ELR (cell line): ENCODE results near the gene CTNNA1.

Source experiments
- DNase-seq: peaks from one replicate; pipeline ENCODE4 v3.0.0-alpha.2; 2015; ENCODE audit warnings: low read depth

Gene CTNNA1

GRCh38 chr5:138930371-138931097 lies 177.3 kb downstream of the CTNNA1 start:
- DNase-seq = no peak

DNA sequence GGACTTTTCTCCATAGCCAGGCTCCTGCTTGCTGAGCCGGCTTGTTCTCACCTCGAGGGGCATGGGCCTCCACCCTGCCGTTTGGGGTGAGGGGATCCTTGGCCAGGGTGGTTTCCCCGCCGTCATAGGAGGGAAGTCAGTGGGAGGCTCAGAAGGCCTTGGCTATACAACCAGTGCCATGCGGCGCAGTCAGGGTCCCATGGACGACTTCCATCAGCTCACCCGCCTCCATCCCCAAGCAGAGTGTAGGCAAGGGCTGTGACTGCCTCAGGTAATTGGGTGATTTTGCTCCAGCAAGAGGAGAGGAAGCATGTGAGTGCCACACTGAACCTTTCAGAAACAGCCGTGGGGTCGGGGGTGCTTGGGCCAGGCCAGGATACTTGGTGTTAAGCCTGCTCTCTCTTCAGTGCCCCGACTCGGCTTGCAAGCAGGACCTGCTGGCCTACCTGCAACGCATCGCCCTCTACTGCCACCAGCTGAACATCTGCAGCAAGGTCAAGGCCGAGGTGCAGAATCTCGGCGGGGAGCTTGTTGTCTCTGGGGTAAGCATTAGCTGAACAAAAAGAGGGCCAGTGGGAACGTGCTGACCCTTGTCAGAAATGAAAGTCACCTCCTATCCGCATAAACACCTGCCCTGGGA lies 179.1 kb downstream of the CTNNA1 start:
- peak; percentile 23 for DNase-seq

- no peak for DNase-seq
These were observed 180.5 kb downstream of the CTNNA1 start for GRCh38 chr5:138933522-138934290.

- DNase-seq = no peak
These were observed 181.7 kb downstream of the CTNNA1 start for GRCh38 chr5:138934971-138935370.

DNA sequence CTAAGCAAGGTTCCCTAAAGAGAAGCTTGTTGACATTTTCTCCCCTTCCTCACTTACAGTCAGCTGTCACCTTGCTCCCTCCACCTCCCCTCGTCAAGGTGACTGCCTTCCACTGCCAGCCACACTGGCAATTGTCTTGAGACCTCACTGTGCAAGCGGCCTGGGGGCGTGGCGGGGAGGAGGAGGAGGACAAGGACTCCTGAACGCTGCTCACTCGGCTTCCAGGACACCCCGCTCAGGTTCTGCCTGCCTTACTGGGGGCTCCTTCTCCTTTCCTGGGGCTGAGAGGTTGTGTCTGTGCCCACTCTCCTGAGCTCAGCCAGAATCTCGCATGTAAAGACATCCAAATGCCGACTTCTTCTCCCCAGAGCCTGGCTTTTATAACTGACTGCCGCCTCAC lies 182.2 kb downstream of the CTNNA1 start:
- no peak for DNase-seq

- DNase-seq = no peak
These were observed 183.2 kb downstream of the CTNNA1 start for GRCh38 chr5:138936225-138936967.

- no peak for DNase-seq
These were observed 183.7 kb downstream of the CTNNA1 start for GRCh38 chr5:138936968-138937345.

DNA sequence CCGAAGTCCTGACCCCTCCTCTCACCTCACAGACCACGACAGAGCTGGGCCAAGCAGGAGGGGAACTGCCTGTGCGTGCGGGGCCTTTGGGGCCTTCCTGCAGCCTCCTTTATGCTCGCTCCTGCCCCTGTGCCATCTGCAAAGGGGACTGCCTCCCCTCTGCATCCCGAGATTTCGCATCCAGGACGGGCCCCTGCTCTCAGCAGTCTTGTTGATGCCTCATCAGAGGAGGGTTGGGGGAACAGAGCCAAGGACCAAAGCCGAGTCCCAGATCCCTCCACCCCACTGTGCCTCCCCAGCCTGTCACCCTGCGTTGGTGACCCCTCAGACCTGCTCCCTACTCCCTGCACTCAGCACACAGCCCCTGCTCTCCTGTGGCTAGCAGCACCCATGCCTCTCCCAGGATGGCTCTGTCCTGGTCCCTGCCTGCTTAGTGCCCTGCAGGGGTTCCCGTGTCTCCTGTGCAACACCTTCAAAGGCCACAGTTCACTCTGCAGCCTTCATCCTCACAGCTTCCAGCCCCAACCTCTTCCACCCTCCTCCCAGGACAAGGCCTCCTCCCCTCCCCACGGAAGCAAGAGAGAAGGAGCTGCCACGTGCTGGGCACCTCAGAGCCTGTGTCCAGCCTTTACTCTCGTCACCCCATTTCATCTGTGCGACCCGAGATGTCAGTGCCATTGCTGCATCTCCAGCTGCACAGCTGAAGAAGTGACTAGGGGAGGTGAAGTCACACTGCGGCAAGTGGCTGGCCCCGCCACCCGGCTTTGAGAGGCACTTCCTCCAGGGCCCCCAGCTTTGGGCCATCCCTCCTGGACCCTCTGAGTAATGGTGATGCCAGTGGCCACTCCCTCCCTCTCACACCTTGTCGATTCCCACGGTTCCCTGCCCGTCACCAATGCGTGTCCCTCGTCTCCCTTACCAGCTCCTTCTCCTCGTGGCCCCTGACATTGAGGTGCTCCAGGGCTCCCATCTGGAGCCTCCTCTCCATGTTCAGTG lies 184.5 kb downstream of the CTNNA1 start:
- DNase-seq = no peak

GRCh38 chr5:138938526-138938925 lies 185.3 kb downstream of the CTNNA1 start:
- DNase-seq = no peak

- no peak for DNase-seq
These were observed 188.8 kb downstream of the CTNNA1 start for GRCh38 chr5:138942066-138942465.

GRCh38 chr5:138942861-138943260 lies 189.6 kb downstream of the CTNNA1 start:
- no peak for DNase-seq

DNA sequence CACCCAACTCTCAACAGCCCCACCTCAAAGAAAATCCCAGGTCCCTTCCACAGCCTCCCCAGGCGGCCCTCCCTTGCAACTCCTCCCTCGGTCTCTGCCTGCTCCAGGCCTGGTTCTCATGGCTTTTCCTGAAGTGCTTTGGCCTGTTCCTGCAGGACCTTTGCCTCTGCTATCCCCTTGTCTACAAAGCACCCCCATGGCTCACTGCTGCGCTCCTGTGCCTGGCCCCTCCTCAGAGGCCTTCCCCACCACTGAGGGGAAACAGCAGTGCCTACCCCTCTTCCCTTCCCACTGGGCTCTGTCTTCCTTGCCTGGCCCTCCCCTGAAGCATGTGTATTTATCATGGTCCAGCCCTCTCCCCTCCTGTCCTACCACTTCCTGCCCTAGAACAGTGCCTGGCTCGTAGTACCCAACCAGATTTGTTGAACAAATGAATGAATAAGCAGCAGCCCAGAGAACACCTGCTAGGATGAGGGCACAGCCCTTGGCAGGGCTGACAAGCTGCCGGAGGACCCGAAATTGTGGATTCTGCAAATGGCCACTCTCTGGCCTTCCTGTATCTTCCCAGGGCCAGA lies 190.5 kb downstream of the CTNNA1 start:
- DNase-seq = no peak

GRCh38 chr5:138944527-138945322 lies 191.5 kb downstream of the CTNNA1 start:
- no peak for DNase-seq

DNA sequence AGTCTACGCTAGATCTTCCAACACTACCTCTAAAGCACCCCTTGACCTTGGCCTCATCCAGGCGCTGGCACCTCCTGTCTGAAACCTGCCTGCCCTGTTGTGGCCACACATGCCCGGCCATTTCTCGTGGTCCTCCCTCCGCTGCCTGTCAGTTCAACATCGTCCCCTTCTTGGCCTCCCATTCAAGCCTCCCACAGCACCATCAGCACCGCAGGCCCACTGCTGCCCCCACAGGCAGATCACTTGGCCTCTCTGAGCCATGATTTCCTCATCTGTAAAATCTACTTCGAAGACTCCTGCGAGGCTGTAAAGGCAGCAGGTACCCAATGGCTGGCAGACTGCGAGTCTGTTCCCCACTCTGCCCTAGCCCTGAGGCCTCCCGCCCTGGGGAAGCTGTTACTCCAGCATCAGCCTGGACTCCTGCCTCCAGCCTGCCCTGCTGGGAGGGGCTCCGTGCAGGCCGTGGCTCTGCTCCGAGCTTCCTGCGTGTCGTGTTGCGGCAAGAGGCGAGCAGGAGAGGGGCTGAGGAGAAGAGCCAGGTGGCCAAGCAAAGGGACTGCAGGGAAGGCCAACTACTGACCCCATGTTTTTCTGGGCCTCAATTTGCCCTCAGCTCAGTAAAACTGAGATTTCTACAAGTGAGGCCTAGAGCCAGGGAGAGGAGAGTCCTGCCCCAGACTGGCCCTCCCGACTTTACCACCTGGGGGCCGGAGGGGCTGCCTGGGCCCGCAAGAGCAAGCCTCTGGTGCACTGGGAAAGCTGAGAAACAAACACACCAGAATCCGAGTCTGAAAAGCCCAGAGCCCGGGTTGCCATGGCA lies 192.4 kb downstream of the CTNNA1 start:
- no peak for DNase-seq

DNA sequence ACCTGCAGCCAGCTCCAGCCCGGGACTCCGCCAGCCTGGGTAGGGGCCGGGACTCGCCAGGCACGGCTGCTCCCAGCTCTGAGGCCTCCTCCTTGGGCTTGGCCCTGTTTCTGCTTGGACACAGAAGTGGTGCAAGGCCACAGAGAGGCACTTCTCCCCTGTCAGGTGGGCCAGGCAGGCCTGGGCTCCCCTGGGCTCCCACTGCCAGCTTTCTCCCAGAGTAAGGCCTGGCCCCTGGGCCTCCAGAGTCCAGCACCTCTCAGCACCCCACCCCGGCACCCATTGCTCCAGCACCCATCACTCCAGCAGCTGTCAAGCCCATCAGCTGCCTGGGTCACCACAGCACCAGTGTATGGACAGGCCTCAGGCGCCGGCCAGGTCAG lies 193.0 kb downstream of the CTNNA1 start:
- no peak for DNase-seq

DNA sequence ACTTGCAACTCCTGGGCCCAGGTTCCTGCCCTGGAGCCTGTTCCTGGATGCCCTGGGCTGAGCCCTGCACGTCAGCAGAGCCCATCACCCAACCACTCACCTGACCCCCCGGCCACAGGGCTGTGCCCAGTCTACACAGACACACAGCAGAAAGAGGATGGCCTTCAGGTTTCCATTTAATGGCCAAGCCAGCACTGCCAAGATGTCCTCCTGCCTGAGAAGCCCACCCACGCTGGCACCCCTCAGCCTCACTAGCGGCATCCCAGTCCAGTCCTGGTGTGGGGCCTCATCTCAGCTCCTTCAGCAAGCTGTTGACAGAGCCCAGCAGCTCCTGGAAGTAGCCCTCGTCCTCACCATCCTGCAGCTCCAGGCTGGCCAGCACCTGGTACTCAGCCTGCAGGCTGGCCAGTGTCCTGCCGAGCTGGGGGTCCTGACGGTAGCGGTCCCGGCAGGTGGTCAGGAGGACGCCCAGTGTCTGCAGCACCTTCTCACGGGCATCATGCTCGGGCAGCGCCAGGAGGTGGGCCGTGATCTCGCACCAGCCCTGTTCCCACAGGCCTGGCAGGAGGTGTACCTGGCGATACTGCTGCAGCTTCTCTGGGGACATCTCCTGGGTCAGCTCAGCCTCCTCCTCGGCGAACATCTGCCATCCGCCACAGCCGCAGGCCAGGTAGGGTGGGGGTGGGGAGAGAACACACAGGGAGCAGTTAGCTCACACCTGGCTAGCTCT lies 193.8 kb downstream of the CTNNA1 start:
- no peak for DNase-seq

DNA sequence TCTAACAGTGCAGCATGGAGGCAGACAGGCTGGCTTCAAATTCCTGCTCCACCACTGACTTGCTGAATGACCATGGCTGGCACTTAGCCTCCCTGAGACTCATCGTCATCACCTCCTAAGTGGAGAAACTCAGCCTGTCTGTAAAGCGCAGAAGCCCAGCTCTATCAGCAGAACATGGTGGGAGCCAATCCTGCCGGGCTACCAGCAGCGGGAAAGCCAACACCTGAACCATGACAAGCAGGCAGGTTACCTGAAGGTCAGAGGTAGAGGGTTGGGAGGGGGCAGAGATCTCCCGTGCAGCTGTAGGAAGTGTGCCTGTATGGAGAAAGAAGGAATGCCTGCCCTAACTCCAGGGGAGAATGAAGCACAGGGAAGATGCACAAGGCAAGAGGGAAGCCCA lies 194.6 kb downstream of the CTNNA1 start:
- DNase-seq = no peak

GRCh38 chr5:138948471-138949222 lies 195.4 kb downstream of the CTNNA1 start:
- no peak for DNase-seq
